Measurements from ENCODE around the gene PFKL. TPM values are rescaled to one million over a fixed set of nuclear protein-coding genes. Genes with fewer than 3 reads are reported as not detected.

Gene PFKL
- total and polyA plus RNA-seq, 2 donors (not counting 1 experiment from before 2014, with no cell fraction given), result 267 to 318 TPM

GRCh38 chr21:44371596-44371995, 71.7 kb downstream of the PFKL start:
- no peak overlapping the region for H3K27ac Mint-ChIP-seq
- intact Hi-C loops (cut with micrococcal nuclease), result no loop called here
- 94% methylated on average over 6 of the region's 6 CpGs for WGBS (ENCODE audit: insufficient coverage)
- peaks cover 16% of the 10 kb centered on the region for H3K4me1 Mint-ChIP-seq
- H3K36me3 ChIP-seq (replicated peaks in 1 of 2; ENCODE audit: control extremely low read depth in 1 of 2, control insufficient read depth in 1 of 2, extremely low read depth in 1 of 2, insufficient read depth in 2 of 2, low read length in 1 of 2), result peaks cover 0 to 1% of the 10 kb centered on the region in 2 experiments
- no peaks in the 10 kb centered on the region for H3K27me3 Mint-ChIP-seq
- no peak overlapping the region for H3K4me3 Mint-ChIP-seq
- no peak overlapping the region for H3K4me2 ChIP-seq (replicated peaks; ENCODE audit: low read depth, low read length, poor library complexity, severe bottlenecking)
- no peak for TF ChIP-seq EZH2 (IDR thresholded peaks at IDR 0.05; ENCODE audit: borderline replicate concordance, insufficient read depth, low read depth, low read length, poor library complexity, severe bottlenecking)
- TF ChIP-seq CTCF (IDR thresholded peaks at IDR 0.05), result no peak
- no peak overlapping the region for H2AFZ ChIP-seq (ENCODE audit: insufficient read depth, low read depth, low read length, poor library complexity, severe bottlenecking)
- ChIA-PET POLR2A (no interaction called here), CTCF (no interaction called here)
- no peak overlapping the region for H3K9ac ChIP-seq (ENCODE audit: low read length)
- peaks cover 14 to 21% of the 10 kb centered on the region in 2 donors for H3K4me1 ChIP-seq (ENCODE audit: control insufficient read depth in 2 of 2, insufficient read depth in 2 of 2, low read length in 2 of 2)
- H3K4me3 ChIP-seq (ENCODE audit: control extremely low read depth in 1 of 5, extremely low read depth in 1 of 5, insufficient read depth in 1 of 5, low read depth in 2 of 5, low read length in 4 of 5), result no peak overlapping the region
- H3K27me3 ChIP-seq (replicated peaks in 1 of 4; ENCODE audit: control extremely low read depth in 1 of 4, control insufficient read depth in 3 of 4, insufficient read depth in 4 of 4, low read length in 3 of 4), result no peaks in the 10 kb centered on the region
- no peaks in the 10 kb centered on the region for H4K20me1 ChIP-seq (ENCODE audit: control insufficient read depth, insufficient read depth, low read length, poor library complexity, severe bottlenecking)
- no peak overlapping the region for H3K27ac ChIP-seq (ENCODE audit: low read length in 2 of 2)
- H3K9me3 ChIP-seq (ENCODE audit: control extremely low read depth in 1 of 3, control insufficient read depth in 2 of 3, insufficient read depth in 1 of 3, low read length in 2 of 3), result peaks cover 0 to 29% (median 4%) of the 10 kb centered on the region in 3 donors
- no peak for DNase-seq
- ATAC-seq (ENCODE audit: low read depth), result no peak
- H3K9me3 Mint-ChIP-seq (ENCODE audit: insufficient read depth), result no peaks in the 10 kb centered on the region
- no peaks in the 10 kb centered on the region for H3K79me2 ChIP-seq (ENCODE audit: control insufficient read depth, insufficient read depth, low read length)

GRCh38 chr21:44372616-44373015, 72.8 kb downstream of the PFKL start:
- DNase-seq, result no peak
- peaks cover 0 to 29% (median 4%) of the 10 kb centered on the region in 3 donors for H3K9me3 ChIP-seq (ENCODE audit: control extremely low read depth in 1 of 3, control insufficient read depth in 2 of 3, insufficient read depth in 1 of 3, low read length in 2 of 3)
- peaks cover 0 to 1% of the 10 kb centered on the region in 2 experiments for H3K36me3 ChIP-seq (replicated peaks in 1 of 2; ENCODE audit: control extremely low read depth in 1 of 2, control insufficient read depth in 1 of 2, extremely low read depth in 1 of 2, insufficient read depth in 2 of 2, low read length in 1 of 2)
- no peak overlapping the region for H3K4me2 ChIP-seq (replicated peaks; ENCODE audit: low read depth, low read length, poor library complexity, severe bottlenecking)
- WGBS (ENCODE audit: insufficient coverage), result 97% methylated on average over 6 of the region's 8 CpGs
- no peak overlapping the region for H3K9ac ChIP-seq (ENCODE audit: low read length)
- H3K27ac ChIP-seq (ENCODE audit: low read length in 2 of 2), result no peak overlapping the region
- intact Hi-C loops (cut with micrococcal nuclease), result no loop called here
- H3K79me2 ChIP-seq (ENCODE audit: control insufficient read depth, insufficient read depth, low read length), result no peaks in the 10 kb centered on the region
- H2AFZ ChIP-seq (ENCODE audit: insufficient read depth, low read depth, low read length, poor library complexity, severe bottlenecking), result no peak overlapping the region
- no peak for ATAC-seq (ENCODE audit: low read depth)
- H3K4me1 Mint-ChIP-seq, result peaks cover 18% of the 10 kb centered on the region
- H3K27ac Mint-ChIP-seq, result no peak overlapping the region
- peaks cover 14 to 26% of the 10 kb centered on the region in 2 donors for H3K4me1 ChIP-seq (ENCODE audit: control insufficient read depth in 2 of 2, insufficient read depth in 2 of 2, low read length in 2 of 2)
- no peak overlapping the region for H3K4me3 Mint-ChIP-seq
- H3K4me3 ChIP-seq (ENCODE audit: control extremely low read depth in 1 of 5, extremely low read depth in 1 of 5, insufficient read depth in 1 of 5, low read depth in 2 of 5, low read length in 4 of 5), result no peak overlapping the region
- H3K9me3 Mint-ChIP-seq (ENCODE audit: insufficient read depth), result no peaks in the 10 kb centered on the region
- ChIA-PET CTCF (no interaction called here), POLR2A (no interaction called here)
- TF ChIP-seq CTCF (IDR thresholded peaks at IDR 0.05), result no peak
- TF ChIP-seq EZH2 (IDR thresholded peaks at IDR 0.05; ENCODE audit: borderline replicate concordance, insufficient read depth, low read depth, low read length, poor library complexity, severe bottlenecking), result no peak
- H3K27me3 Mint-ChIP-seq, result no peaks in the 10 kb centered on the region
- no peaks in the 10 kb centered on the region for H3K27me3 ChIP-seq (replicated peaks in 1 of 4; ENCODE audit: control extremely low read depth in 1 of 4, control insufficient read depth in 3 of 4, insufficient read depth in 4 of 4, low read length in 3 of 4)
- H4K20me1 ChIP-seq (ENCODE audit: control insufficient read depth, insufficient read depth, low read length, poor library complexity, severe bottlenecking), result no peaks in the 10 kb centered on the region
